Measurements from ENCODE around the gene SYT1.

GRCh38 chr12:79378496-79378895 lies 513.9 kb downstream of the SYT1 start:
- no peak for TF ChIP-seq POLR2A (IDR thresholded peaks at IDR 0.05)
- no peak for TF ChIP-seq CTCF (IDR thresholded peaks at IDR 0.05 in 8 of 11, conservative IDR thresholded peaks at IDR 0.05 in 3 of 11)
